ENCODE data around the gene RLIM.

- TF ChIP-seq CTCF (IDR thresholded peaks at IDR 0.05) = no peak
- TF ChIP-seq POLR2A (IDR thresholded peaks at IDR 0.05) = no peak
Measured at GRCh38 chrX:74656079-74656745, 41.8 kb upstream of the RLIM start.

All from body of pancreas (tissue), 4 donors.